Hematopoietic multipotent progenitor cell treated with erythropoietin and hydrocortisone succinate and interleukin-3 and kit ligand, for 6 days (in vitro differentiated cells): ENCODE results near the gene DHRS4.

Experiments used
- DNase-seq: peaks from one replicate; pipeline ENCODE4 v3.0.0-alpha.2; 2015

Gene DHRS4

GRCh38 chr14:23953464-23954278 lies at the start of gene DHRS4:
Gene DHRS4 (plus strand): TSS chr14:23953770. CDS start chr14:23953789, 19 bp downstream.
- peak; percentile 93 for DNase-seq

DNA sequence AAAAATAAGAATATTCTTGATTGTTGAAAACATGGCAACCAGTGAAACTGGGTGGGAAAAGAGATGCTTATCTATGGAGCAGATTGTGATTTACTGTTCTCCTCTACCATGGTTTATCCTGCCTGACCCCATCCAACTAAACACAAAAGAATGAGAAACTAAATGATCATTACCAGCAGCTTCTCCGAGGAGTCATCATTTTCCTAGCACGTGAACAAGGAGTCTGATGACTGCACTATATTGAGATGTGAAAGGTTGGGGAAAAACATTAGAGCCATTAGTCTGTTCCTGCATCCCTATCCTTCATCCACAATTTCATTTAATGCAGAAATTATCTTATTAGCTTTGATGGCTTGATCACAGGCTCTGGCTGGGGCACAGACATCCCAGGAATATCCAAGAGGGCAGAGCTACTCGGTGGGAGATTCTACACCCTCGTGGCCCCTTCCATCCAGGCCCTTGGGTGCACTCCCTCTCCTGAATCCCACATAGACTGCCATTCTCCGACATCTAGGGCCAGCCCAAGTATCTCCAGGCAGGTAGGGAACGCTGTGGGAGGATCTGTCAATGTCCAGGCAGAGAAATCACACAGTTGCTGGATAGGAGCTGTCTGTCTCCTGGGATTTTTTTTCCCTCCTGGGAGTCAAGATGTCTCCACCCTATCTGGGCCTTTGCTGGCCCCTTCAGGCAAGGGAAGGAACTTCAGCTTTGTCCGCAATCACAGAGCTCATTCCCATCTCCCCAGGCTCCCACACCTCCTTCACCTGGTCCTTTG lies 43.3 kb upstream of the DHRS4 start:
- DNase-seq: peak; percentile 55

DNA sequence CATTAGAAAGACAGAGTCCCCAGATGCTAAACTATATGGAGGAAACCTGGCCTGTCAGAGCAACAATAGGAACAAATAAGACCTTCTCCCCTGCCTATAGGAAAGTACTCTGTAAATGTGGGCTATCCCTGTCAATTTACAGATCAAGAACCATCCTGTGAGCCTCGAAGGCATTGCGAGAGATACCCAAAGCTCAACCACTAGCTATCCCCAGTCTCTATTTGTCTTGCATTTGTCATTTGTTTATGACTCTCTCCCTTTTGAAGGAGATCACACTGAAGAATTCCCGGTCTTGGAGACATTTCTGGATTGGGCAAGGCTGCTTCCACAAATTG lies 42.7 kb upstream of the DHRS4 start:
- DNase-seq: no peak

GRCh38 chr14:23915559-23915958 lies 38.0 kb upstream of the DHRS4 start:
- no peak for DNase-seq

GRCh38 chr14:23916004-23916403 lies 37.6 kb upstream of the DHRS4 start:
- no peak for DNase-seq

GRCh38 chr14:23916446-23916845 lies 37.1 kb upstream of the DHRS4 start:
- DNase-seq: no peak

DNA sequence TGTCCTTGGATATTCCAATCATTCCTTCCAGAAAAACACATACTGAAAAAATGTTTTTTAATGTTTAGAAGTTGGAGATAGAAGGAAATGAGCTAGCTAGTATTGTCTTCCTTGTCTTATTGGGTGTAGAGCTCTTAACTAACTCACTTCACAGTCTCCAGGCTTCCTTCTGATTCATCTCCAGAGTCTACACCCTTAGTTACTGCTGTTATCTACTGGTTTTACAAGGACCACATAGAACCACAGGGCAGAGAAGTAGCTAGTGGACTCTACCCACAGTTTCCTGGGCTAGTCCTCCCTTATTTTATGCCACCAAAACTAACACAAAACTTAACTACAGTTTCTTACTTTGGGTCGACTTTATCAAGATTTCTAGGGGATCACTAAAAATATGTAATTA lies 31.0 kb upstream of the DHRS4 start:
- no peak for DNase-seq

GRCh38 chr14:23925523-23926075 lies 28.0 kb upstream of the DHRS4 start:
- DNase-seq: no peak

DNA sequence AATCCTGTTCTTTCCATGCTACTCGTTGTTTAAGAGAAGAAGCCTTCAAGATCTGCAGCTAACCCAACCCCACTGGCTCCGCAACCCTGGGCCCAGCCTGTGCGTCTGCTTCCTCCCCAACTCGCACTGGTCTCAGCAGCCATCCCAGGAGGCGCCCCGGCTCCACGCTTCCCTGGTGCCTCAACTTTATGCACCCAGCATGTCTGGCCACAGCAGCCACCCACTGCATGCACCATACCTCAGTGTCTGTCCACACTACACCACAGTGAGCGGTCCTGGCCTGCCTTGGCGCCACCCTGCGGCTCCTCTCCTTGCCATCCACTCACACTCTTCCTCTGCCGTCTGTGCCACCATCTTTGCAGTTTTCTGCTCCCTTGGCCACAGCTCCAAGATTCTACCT lies 27.0 kb upstream of the DHRS4 start:
- DNase-seq: no peak

DNA sequence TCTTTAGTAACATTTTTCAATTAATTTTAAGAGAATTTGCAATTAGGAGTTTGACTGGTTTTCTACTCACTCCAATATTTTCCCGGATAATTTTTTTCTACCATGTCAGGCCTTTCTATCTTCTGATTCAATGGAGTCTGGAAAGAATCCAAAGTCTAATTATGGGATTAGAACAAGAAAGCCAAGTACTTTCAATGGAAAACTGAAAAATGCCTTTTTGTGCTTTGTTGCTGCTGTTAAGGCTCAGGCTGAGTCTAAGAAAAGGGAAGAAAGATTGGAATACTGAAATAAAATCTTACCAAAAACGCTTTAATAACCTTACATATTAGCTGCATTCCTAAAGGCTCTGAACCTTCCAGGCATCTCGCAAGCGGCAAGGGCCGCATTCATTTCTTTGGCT lies 24.4 kb upstream of the DHRS4 start:
- no peak for DNase-seq

DNA sequence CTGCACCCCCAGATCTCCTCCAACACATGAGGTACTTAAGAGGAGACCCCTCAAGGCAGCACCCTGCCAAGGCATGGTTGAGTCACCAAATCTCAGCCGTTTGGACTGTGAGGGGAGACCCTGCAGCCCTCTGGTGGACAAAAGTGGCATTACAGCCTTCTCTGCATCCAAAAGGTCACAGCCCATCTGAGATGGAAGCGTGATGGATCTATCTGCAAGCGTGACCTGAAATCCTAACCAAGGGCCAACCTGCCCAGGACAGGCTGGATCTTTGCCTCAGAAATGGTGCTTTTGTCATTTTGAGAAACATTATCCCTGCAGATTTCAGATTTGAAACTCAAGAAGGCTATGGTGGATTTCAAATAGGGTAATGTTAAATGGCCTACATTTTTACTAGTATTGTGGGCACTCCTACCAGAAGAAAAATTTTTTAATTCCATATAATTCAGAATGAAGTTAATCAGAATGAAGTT lies 23.7 kb upstream of the DHRS4 start:
- DNase-seq: peak; percentile 91

- no peak for DNase-seq
Measured at GRCh38 chr14:23930742-23931141, 22.8 kb upstream of the DHRS4 start.

DNA sequence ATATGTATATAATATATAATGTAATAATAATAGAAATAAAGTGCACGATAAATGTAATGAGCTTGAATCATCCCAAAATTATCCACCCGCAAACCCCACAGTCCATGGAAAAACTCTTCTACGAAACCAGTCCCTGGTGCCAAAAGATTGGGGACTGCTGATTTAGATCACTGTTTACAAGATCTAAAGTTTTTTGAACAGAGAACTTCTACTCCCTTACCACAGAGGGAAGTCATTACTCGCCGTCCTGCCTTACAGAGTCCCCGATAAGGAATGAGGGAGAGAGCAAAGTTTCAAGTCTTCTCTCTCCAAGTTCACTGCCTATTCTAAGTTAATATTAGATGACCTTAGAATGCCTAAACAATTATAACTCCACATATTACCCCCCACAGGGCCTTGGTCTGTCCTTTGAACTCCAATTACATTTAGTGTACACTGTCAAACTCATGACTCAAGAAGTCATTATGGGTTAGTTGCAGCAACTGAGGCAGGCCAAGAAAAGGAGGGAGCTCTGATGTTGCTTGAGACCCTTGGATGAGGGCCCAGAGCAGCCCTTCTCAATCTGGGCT lies 21.8 kb upstream of the DHRS4 start:
- DNase-seq: peak; percentile 65

- DNase-seq: peak; percentile 54
Measured at GRCh38 chr14:23932639-23933038, 20.9 kb upstream of the DHRS4 start.

DNA sequence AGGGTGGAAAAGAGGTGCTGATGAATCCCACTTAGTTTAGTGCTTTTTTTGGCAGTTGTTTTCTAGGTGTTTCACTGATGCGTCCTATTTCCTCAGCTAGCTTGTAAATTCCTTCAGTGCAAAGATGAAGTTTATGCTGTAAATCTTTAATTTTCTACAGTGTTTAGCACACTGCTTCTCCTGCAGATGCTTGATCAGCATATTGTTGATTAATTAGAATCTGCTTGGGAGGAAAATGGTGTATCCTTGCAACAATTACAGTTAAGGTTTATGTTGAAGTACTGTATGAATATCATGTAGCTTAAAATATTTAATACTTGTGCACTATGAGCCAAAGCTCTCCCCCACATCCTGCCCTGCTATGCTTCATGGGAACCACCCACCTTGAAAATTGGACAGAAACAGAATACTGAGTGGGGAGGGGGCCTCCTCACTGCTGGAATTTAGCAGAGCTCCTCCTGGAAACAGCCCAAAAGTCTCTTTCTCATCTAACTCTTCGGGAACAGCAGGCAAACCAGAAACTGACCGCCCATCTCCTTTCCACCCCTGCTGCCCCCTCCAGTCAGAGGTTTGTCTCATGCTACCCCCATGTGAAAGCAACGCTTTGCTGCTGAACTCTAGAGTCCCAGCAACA lies 20.3 kb upstream of the DHRS4 start:
- no peak for DNase-seq

DNA sequence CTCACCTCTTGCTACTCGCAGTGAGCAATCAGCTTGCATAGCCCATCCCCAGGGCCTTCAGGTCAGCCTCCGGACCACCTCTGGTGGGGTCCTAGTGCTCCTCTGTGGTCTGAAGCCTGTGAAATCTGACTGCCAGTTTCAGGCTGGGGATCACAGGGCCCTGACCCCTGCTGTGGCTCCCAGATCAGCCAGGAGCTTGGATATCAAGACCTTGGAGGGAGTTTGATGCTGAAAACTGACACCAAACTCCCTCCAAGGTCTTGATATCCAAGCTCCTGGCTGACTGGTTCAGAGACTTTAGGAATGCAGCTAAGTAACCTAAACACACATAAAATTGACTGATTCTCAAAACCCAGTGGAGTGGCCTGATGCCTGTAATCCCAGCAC lies 19.8 kb upstream of the DHRS4 start:
- no peak for DNase-seq

DNA sequence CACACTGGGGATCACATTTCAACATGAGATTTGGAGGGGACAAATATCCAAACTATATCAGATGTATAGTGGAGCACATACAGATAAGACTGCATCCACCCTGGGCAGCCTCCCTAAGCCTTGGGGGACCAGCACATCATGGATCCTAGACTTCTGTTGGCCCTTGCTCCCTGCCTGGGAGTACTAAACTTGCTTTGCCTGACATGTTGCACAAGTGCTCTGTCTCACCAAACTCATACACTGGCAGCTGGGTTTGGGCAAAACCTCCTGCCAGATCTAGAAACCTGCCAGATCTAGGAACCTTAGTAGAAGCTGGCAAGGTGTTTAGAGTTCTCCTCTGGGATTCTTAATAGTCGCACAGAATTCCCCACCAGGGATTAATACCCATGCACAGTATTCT lies 18.4 kb upstream of the DHRS4 start:
- DNase-seq: no peak

GRCh38 chr14:23936084-23936829 lies 17.3 kb upstream of the DHRS4 start:
- DNase-seq: no peak

GRCh38 chr14:23937203-23937602 lies 16.4 kb upstream of the DHRS4 start:
- DNase-seq: no peak

GRCh38 chr14:23938823-23939222 lies 14.7 kb upstream of the DHRS4 start:
- DNase-seq: no peak

- no peak for DNase-seq
Measured at GRCh38 chr14:23939607-23940326, 13.8 kb upstream of the DHRS4 start.

DNA sequence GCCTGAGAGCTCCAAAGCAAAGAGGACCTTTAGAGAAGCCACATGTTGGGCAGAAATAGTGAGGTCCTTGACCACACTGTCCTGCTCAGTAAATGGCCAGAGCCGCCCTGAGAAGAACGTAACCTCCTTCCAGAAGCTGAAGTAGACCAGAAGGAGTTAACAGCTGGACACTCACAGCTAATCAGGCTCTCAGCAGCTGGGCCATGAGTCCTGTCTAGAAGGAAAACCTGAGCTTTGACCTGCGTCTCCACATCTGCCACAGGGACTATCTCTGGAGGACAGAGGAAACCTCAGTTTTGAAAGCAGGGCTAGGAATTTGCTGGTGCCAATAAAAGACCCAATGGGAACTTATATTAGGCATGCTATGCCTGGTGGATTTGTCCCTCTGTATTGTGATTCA lies 12.3 kb upstream of the DHRS4 start:
- no peak for DNase-seq
